Large intestine (tissue), 3 donors: ENCODE data around the gene COX7B2. TPM values are rescaled to one million over a fixed set of nuclear protein-coding genes. Genes with fewer than 3 reads are reported as not detected.

Experiments
- DNase-seq, 2 donors: peaks; one replicate each; pipeline versions ENCODE4 v3.0.0 to v3.0.0-alpha.2; 2013
- H3K27ac ChIP-seq: one replicate; pipeline ENCODE4 v1.5.1; 2013; ENCODE audit warnings: low read length
- H3K27me3 ChIP-seq: 2 replicates; pipeline ENCODE4 v1.6.1; 2013; ENCODE audit warnings: low read length; ENCODE audit not compliant: control insufficient read depth, insufficient read depth
- H3K36me3 ChIP-seq: 2 replicates; pipeline ENCODE4 v1.6.1; 2013; ENCODE audit warnings: low read length; ENCODE audit not compliant: control insufficient read depth, insufficient read depth
- H3K4me1 ChIP-seq: one replicate; pipeline ENCODE4 v1.6.1; 2013; ENCODE audit warnings: low read length; ENCODE audit not compliant: control insufficient read depth, insufficient read depth
- H3K4me3 ChIP-seq: one replicate; pipeline ENCODE4 v1.5.1; 2013; ENCODE audit warnings: low read length
- H3K9me3 ChIP-seq: one replicate; pipeline ENCODE4 v1.6.1; 2013; ENCODE audit warnings: mild to moderate bottlenecking, low read depth, low read length, moderate library complexity; ENCODE audit not compliant: control insufficient read depth
- WGBS: methylation state at CpG from one replicate; pipeline ENCODE4 v1.1.5; 2013; ENCODE audit warnings: low lambda C conversion rate; ENCODE audit not compliant: insufficient coverage; 5-methylcytosine and 5-hydroxymethylcytosine counted together
- polyA plus RNA-seq: library from polyadenylated mRNA; unstranded; fragments of 120-200 nt; gene quantifications from one replicate; pipeline ENCODE4 v1.2.1, GENCODE V29; 2013

COX7B2 gene
- polyA plus RNA-seq, 1 donor, result not detected

DNA sequence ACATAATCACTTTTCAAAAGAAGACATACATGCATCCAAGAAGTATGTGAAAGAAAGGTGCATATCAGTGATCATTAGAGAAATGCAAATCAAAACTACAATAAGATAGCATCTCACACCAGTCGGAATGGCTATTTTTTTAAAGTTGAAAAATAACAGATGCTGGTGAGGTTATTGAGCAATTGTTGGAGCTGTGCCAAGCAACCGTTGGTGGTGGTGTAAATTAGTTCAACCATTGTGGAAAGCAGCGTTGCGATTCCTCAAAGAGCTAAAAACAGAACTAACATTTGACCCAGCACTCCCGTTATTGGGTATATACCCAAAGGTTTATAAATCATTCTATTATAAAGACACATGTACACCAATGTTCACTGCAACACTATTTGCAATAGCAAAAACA, 14.2 kb downstream of the COX7B2 start:
- H3K27me3 ChIP-seq, result no peaks in the 10 kb centered on the region
- H3K36me3 ChIP-seq, result no peaks in the 10 kb centered on the region
- no peak for DNase-seq
- 67% methylated on average over 1 of the region's 5 CpGs for WGBS
- no peaks in the 10 kb centered on the region for H3K9me3 ChIP-seq
- no peaks in the 10 kb centered on the region for H3K4me1 ChIP-seq
- H3K4me3 ChIP-seq, result no peak overlapping the region
- no peak overlapping the region for H3K27ac ChIP-seq

DNA sequence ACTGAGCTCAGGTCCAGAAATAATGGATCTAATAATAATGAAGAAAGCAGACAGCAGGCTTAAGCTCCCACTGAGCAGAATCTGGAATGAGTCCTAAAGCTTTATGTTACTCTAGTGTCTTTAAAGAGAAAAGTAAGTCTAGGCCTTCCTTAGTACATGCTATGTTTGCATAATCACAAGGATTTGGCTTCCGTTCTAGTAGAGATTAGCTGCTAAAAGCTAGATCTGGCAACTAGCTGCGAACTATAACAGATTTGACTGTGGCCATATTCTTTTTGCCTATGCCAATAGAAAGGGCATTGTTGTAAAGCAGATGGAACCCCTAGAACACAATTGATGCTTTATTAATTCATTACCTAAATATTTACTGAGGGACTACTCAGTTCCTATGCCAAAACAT, 19.0 kb downstream of the COX7B2 start:
- no CpG with 5 or more reads among the region's 2 CpGs for WGBS
- Histone ChIP-seq H3K9me3 (no peaks in the 10 kb centered on the region), H3K4me1 (peaks cover 9% of the 10 kb centered on the region), H3K36me3 (no peaks in the 10 kb centered on the region), H3K27ac (no peak overlapping the region), H3K4me3 (no peak overlapping the region), H3K27me3 (no peaks in the 10 kb centered on the region)
- no peak for DNase-seq

DNA sequence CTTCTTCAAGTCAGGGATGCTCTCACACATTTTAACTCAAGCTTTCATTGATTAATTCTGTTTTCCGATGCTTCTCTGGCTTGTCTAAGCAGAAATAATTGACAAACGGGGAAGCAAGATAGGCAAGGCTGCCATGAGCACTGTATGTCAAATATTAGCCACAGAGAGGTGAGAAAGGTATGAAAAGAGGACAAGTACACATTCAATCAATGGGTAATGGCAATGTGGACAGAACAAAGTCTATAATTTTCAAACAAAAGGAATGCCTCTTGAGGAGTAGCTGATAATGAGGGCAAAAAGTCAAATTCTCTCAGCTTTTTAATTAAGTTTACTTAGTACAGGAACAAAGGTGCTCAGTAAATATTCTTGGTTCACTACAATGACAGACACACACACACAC, 19.6 kb downstream of the COX7B2 start:
- no peaks in the 10 kb centered on the region for H3K27me3 ChIP-seq
- no peaks in the 10 kb centered on the region for H3K9me3 ChIP-seq
- no peaks in the 10 kb centered on the region for H3K36me3 ChIP-seq
- peaks cover 9% of the 10 kb centered on the region for H3K4me1 ChIP-seq
- no peak overlapping the region for H3K27ac ChIP-seq
- WGBS, result 36% methylated on average over 2 of the region's 2 CpGs
- H3K4me3 ChIP-seq, result no peak overlapping the region
- DNase-seq, result peak; percentile 3 to 41

DNA sequence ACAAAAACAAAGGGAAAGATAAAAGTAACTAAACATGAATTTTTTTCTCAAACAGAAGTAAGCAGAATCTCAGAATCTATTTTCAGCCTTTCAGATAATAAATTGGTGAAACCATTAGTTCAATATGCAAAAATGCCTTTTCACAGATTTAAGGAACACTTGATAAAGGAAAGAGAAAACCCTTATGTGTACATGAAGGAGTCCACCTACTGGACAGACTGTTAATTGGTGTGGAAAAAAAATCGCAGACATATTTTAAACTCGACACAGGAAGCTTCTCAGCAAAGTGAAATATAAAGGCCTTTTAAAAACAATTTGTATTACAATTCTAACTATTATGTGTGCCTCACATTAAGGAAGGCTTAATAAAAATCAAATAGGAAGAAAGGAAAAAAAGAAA, 22.3 kb downstream of the COX7B2 start:
- no peaks in the 10 kb centered on the region for H3K36me3 ChIP-seq
- no peak for DNase-seq
- 29% methylated on average over 2 of the region's 2 CpGs for WGBS
- H3K4me1 ChIP-seq, result peaks cover 9% of the 10 kb centered on the region
- no peaks in the 10 kb centered on the region for H3K27me3 ChIP-seq
- H3K4me3 ChIP-seq, result no peak overlapping the region
- H3K9me3 ChIP-seq, result no peaks in the 10 kb centered on the region
- no peak overlapping the region for H3K27ac ChIP-seq

DNA sequence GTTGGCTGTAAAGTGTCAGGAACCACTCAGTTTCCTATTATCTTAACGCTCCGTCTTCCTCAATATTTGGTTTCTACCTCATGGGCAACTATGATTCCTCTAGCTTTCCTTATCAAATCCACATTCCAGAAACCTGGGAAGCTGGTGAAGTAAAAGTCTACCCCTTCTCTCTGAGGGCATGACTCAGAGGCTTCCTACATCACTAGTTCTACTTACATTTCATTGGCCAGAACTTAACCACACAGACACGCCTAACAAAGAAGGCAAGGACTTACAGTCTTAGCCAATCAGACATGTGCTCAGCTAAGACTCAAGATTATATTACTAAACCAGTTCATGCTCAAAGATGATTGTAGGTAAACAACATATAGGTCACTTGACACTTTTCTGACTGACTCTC, 30.4 kb downstream of the COX7B2 start:
- H3K27ac ChIP-seq, result no peak overlapping the region
- no peaks in the 10 kb centered on the region for H3K36me3 ChIP-seq
- H3K27me3 ChIP-seq, result no peaks in the 10 kb centered on the region
- H3K9me3 ChIP-seq, result no peaks in the 10 kb centered on the region
- H3K4me1 ChIP-seq, result no peaks in the 10 kb centered on the region
- WGBS, result 100% methylated on average over 2 of the region's 3 CpGs
- H3K4me3 ChIP-seq, result no peak overlapping the region
- no peak for DNase-seq

DNA sequence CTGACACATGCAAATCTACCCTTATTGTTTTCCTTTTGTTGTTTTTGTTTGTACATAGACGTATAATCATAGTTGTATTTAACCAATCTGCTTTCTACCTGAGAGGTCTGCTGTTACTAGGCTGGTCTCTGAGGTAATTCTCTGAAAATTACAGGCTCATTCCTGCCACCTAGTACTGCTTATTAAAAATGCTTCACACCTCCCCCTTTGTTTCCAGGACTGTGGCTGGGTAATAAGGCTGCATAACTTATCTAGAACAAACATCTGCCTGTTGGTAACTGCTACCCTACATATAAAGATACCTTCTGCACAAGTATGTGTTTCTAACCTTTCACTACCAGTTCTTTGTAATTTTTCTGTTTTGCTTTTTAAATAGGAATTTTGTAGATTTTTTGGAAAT, 34.2 kb downstream of the COX7B2 start:
- Histone ChIP-seq H3K27me3 (no peaks in the 10 kb centered on the region), H3K36me3 (no peaks in the 10 kb centered on the region), H3K4me1 (no peaks in the 10 kb centered on the region), H3K4me3 (no peak overlapping the region), H3K27ac (no peak overlapping the region), H3K9me3 (no peaks in the 10 kb centered on the region)
- DNase-seq, result no peak
- 40% methylated on average over 1 of the region's 1 CpG for WGBS

DNA sequence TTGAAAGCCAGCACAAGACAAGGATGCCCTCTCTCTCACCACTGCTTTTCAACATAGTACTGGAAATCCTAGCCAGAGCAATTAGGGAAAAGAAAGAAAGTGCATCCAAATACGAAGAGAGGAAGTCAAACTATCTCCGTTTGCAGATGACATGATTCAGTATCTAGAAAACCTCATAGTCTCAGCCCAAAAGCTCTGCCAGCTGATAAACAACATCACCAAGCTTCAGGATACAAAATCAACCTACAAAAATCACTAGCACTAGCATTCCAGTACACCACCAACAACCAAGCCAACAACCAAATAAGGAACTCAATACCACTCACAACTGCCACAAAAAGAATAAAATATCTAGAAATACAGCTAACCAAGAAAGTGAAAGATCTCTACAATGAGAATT, 38.6 kb downstream of the COX7B2 start:
- Histone ChIP-seq H3K27me3 (no peaks in the 10 kb centered on the region), H3K27ac (no peak overlapping the region), H3K9me3 (no peaks in the 10 kb centered on the region), H3K4me1 (no peaks in the 10 kb centered on the region), H3K36me3 (no peaks in the 10 kb centered on the region), H3K4me3 (no peak overlapping the region)
- no CpG with 5 or more reads among the region's 2 CpGs for WGBS
- DNase-seq, result no peak

DNA sequence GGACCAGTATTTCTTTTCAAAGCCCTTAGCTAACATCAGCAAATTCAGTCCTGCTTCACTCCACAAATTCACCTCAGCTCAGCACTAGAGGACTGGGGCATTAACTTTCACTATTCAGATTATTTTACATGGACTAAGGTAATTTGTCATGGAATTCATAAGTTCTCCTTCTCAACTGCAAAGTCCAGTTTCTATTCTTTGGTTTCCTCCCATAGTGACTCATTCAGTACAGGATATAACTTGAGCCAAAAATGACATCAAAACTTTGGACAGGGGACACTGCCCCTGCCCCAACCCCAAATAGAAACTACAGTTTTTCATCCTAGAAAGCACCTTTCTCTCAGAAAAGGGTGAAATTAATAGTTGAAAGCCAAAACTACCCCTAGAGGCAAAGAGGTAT, 52.7 kb downstream of the COX7B2 start:
- DNase-seq, result no peak
- no peaks in the 10 kb centered on the region for H3K4me1 ChIP-seq
- no peaks in the 10 kb centered on the region for H3K9me3 ChIP-seq
- no peaks in the 10 kb centered on the region for H3K27me3 ChIP-seq
- H3K27ac ChIP-seq, result no peak overlapping the region
- no peaks in the 10 kb centered on the region for H3K36me3 ChIP-seq
- H3K4me3 ChIP-seq, result no peak overlapping the region

DNA sequence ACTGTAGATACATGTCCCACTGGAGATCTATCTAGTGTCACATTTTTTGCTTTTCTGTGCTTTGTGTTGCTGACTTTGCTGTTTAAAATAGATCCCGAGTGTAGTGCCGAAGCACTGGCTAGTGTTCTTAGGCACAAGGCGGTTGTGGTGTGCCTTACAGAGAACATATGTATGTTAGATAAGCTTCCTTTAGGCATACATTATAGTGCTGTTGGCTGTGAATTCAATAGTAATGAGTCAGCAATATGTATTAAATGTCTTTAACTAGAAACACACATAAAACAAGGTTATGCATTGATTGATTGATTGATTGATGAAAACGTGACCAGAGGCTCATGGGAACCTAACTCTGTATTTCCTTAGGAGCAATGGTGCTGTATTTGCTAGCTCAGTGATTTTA, 56.2 kb downstream of the COX7B2 start:
- Histone ChIP-seq H3K4me1 (no peaks in the 10 kb centered on the region), H3K9me3 (no peaks in the 10 kb centered on the region), H3K27ac (no peak overlapping the region), H3K36me3 (no peaks in the 10 kb centered on the region), H3K4me3 (no peak overlapping the region), H3K27me3 (no peaks in the 10 kb centered on the region)
- no peak for DNase-seq
- WGBS, result 100% methylated on average over 1 of the region's 4 CpGs

DNA sequence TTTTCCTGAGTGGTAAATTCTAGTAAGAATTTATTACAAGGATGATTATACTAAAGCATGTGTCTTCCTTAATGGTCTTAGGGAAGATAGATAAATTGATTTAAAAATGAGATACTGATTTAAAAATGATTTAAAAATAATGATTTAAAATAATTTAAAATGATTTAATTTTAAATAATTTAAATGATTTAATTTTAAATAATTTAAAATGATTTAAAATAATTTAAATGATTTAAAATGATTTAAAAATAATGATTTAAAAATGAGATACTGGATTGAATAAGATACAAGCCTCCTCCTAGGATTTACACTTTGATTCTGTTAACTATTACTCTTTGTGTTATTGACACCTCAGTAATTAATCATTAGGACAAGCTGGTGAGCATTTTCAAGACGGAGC, 59.0 kb downstream of the COX7B2 start:
- H3K27ac ChIP-seq, result no peak overlapping the region
- no CpG with 5 or more reads among the region's 1 CpG for WGBS

DNA sequence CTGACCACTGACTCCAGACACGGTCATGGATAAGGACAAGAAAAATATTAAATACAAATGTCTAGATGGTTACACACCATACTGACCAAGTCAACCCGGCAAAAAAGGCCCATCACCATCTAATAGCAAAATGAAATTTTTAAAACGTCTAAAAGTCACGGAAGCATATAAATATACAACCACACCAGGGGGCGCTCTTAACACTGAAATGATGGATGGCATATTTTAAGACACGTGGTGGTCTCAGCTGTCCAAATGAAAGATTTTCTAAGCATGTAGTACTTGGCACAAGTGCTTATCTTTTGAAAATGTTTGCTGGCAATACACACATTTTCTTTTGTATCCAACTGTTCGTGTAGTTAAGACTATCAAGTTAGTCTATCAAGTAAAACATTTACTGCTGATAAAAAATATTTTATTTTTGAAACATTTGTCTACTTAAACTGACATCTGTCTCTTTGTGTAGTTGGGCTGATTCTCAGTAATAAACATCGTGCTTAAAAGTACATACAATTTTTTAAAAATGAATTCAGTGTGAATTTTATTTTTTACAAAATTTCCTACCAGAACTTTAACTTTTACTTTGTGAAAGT, 64.6 kb downstream of the COX7B2 start:
- peak; percentile 25 to 41 for DNase-seq
- Histone ChIP-seq H3K27me3 (no peaks in the 10 kb centered on the region), H3K36me3 (no peaks in the 10 kb centered on the region), H3K4me3 (no peak overlapping the region), H3K4me1 (no peaks in the 10 kb centered on the region), H3K9me3 (no peaks in the 10 kb centered on the region), H3K27ac (no peak overlapping the region)
- WGBS, result 8% methylated on average over 2 of the region's 8 CpGs

More for the DNA sequence above, 59.0 kb downstream of the COX7B2 start:
- Histone ChIP-seq H3K9me3 (no peaks in the 10 kb centered on the region), H3K4me3 (no peak overlapping the region), H3K27me3 (no peaks in the 10 kb centered on the region), H3K36me3 (no peaks in the 10 kb centered on the region), H3K4me1 (no peaks in the 10 kb centered on the region)
- no peak for DNase-seq
